ENCODE data around the gene FBXL20. TPM values are rescaled to one million over a fixed set of nuclear protein-coding genes. Genes with fewer than 3 reads are reported as not detected.

FBXL20 gene
- total RNA-seq, 1 donor = 20.3 TPM

DNA sequence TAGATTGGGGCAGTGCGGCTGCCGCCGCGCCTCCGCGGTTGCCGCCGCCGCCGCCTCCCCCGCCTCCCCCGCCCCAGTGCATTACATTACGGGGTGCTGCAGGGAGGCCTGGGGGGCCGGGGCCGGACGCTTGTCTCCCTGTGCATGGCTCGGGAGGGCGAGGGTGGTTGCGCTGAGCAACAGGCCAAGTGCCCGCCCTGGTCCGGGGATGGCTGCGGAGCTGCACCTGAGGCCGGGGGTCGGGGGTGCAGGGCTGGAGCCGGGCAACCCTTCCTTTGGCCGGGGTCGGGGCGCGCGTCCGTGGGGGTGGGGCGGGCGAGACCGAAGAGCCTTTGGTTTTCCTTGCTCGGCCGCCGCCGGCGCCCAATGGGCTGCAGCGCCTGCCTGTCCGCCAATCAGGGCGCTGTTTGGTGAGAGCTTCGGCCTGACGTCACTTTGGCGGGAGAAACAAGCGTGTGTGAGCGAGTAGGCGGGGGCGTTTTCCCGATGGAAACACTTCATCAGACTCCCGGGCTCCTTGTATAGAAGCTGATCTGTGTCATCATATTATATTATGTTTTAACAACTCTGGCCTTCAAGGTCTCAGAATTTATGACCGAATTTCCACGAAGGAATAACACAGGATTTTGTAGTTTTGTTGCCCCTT, 941 bp upstream of the FBXL20 start:
- H2AFZ ChIP-seq (ENCODE audit: low read length) = peak overlapping the region; percentile 97
- peaks cover 38% of the 10 kb centered on the region for H3K79me2 ChIP-seq (ENCODE audit: insufficient read depth, low read length)
- DNase-seq (ENCODE audit: insufficient read length, low spot score, missing footprints) = peak; percentile 98
- peak overlapping the region; percentile 95 for H3K4me2 ChIP-seq (ENCODE audit: insufficient read depth, low read length)
- H3K4me3 ChIP-seq (ENCODE audit: insufficient read depth, low read length) = peak overlapping the region; percentile 92
- H3K27me3 ChIP-seq (ENCODE audit: insufficient read depth, low read length) = no peaks in the 10 kb centered on the region
- TF ChIP-seq, protein P1, sequence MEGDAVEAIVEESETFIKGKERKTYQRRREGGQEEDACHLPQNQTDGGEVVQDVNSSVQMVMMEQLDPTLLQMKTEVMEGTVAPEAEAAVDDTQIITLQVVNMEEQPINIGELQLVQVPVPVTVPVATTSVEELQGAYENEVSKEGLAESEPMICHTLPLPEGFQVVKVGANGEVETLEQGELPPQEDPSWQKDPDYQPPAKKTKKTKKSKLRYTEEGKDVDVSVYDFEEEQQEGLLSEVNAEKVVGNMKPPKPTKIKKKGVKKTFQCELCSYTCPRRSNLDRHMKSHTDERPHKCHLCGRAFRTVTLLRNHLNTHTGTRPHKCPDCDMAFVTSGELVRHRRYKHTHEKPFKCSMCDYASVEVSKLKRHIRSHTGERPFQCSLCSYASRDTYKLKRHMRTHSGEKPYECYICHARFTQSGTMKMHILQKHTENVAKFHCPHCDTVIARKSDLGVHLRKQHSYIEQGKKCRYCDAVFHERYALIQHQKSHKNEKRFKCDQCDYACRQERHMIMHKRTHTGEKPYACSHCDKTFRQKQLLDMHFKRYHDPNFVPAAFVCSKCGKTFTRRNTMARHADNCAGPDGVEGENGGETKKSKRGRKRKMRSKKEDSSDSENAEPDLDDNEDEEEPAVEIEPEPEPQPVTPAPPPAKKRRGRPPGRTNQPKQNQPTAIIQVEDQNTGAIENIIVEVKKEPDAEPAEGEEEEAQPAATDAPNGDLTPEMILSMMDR (IDR thresholded peaks at IDR 0.05; ENCODE audit: extremely low read depth, low read depth, low read length) = no peak
- no peaks in the 10 kb centered on the region for H3K36me3 ChIP-seq (ENCODE audit: insufficient read depth, low read length)
- no peak overlapping the region for H3K27ac ChIP-seq (ENCODE audit: low read depth, low read length)
- peaks cover 14% of the 10 kb centered on the region for H4K20me1 ChIP-seq (ENCODE audit: insufficient read depth, low read length)
- H3K9me3 ChIP-seq (ENCODE audit: low read depth, low read length) = no peaks in the 10 kb centered on the region
- H3K4me1 ChIP-seq (ENCODE audit: insufficient read depth, low read length) = peaks cover 32% of the 10 kb centered on the region

DNA sequence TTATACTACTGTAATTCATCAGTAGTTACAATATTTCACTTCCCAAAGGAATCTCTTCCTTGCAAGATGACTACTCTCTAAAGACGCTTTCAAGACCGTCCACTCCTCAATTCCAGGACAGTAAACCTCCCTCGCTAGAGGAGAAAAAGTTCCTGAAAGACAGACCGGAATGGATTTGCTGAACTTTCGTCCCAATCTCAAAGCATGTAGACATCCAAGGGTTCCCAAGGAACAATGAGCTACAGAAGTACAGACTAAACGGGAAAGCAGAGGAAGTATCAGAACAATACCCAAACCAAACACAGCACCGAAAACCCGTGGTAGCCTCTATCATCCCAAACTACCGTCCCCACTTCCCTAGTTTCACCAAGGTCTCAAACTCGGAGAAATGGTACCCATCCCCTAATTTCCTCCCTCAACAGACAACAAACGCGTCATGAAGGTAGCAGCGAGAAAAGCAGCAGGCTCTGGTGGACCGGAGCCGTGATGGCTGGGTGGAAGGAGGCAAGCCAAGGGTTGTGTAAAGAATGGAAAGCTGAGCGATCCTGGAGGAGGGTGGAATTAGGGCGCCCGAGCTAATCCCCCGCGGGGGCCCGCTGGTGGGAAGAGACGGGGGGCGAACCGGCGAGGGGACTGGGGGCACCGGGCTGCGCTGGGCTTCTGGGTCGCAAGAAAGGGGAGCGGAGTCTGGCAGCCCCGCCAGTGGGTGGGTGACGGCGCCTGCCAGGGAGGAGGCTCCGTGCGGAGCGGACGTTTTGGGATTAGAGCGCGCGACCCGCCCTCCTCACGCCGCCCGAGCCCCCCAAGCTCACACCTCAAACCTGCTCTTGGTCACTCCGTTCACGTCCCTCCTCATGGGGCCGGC, 647 bp downstream of the FBXL20 start:
- H3K27me3 ChIP-seq (ENCODE audit: insufficient read depth, low read length) = no peaks in the 10 kb centered on the region
- peak overlapping the region; percentile 80 for H3K27ac ChIP-seq (ENCODE audit: low read depth, low read length)
- peaks cover 50% of the 10 kb centered on the region for H3K79me2 ChIP-seq (ENCODE audit: insufficient read depth, low read length)
- DNase-seq (ENCODE audit: insufficient read length, low spot score, missing footprints) = peak; percentile 84
- H2AFZ ChIP-seq (ENCODE audit: low read length) = peak overlapping the region; percentile 82
- peaks cover 29% of the 10 kb centered on the region for H3K4me1 ChIP-seq (ENCODE audit: insufficient read depth, low read length)
- TF ChIP-seq, protein P1 (IDR thresholded peaks at IDR 0.05; ENCODE audit: extremely low read depth, low read depth, low read length) = no peak
- peak overlapping the region; percentile 92 for H3K4me3 ChIP-seq (ENCODE audit: insufficient read depth, low read length)
- H4K20me1 ChIP-seq (ENCODE audit: insufficient read depth, low read length) = peaks cover 14% of the 10 kb centered on the region
- peak overlapping the region; percentile 95 for H3K4me2 ChIP-seq (ENCODE audit: insufficient read depth, low read length)
- H3K36me3 ChIP-seq (ENCODE audit: insufficient read depth, low read length) = no peaks in the 10 kb centered on the region
- no peaks in the 10 kb centered on the region for H3K9me3 ChIP-seq (ENCODE audit: low read depth, low read length)

DNA sequence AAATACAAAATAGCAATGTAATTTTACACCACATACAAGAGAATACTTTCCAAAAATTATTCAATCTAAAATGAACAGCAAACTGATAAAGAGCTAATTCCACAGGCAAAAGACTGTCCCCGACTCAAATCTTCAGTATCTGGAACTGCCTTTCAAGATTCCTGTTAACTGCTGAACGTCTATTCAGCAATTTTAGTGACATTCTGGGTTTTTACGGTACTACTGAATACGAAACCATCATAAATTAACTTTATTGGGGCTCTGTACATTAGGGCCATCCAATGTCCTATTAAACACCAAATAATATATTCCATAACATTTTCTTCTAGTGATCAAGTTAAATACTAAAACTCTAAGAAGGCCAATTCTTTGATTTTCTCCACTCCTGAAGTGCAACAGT, 1.6 kb downstream of the FBXL20 start:
- TF ChIP-seq, protein P1 (IDR thresholded peaks at IDR 0.05; ENCODE audit: extremely low read depth, low read depth, low read length) = no peak
- H3K9me3 ChIP-seq (ENCODE audit: low read depth, low read length) = no peaks in the 10 kb centered on the region
- peaks cover 19% of the 10 kb centered on the region for H3K4me1 ChIP-seq (ENCODE audit: insufficient read depth, low read length)
- H4K20me1 ChIP-seq (ENCODE audit: insufficient read depth, low read length) = peaks cover 14% of the 10 kb centered on the region
- DNase-seq (ENCODE audit: insufficient read length, low spot score, missing footprints) = no peak
- peak overlapping the region; percentile 95 for H3K4me2 ChIP-seq (ENCODE audit: insufficient read depth, low read length)
- no peak overlapping the region for H3K27ac ChIP-seq (ENCODE audit: low read depth, low read length)
- H2AFZ ChIP-seq (ENCODE audit: low read length) = no peak overlapping the region
- H3K4me3 ChIP-seq (ENCODE audit: insufficient read depth, low read length) = no peak overlapping the region
- no peaks in the 10 kb centered on the region for H3K27me3 ChIP-seq (ENCODE audit: insufficient read depth, low read length)
- peaks cover 57% of the 10 kb centered on the region for H3K79me2 ChIP-seq (ENCODE audit: insufficient read depth, low read length)
- no peaks in the 10 kb centered on the region for H3K36me3 ChIP-seq (ENCODE audit: insufficient read depth, low read length)

DNA sequence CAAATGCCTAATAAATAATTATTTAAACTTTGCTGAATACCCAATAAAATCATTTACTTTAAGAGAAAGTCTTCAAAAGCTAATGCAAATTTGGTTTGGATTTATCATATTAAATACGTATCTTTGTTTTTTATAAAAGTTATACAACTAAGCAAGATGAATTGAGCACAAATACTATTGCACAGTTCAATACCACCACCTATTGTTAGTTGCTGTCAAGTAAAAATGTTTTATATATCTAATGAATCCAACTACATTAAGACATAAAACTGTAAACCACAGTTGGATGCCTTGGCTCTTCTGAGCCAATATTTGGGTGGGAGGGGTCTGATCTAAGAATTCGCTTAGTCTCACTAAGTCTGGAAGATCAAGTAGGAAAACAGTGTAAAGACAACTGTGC, 7.7 kb downstream of the FBXL20 start:
- Histone ChIP-seq H3K4me2 (ENCODE audit: insufficient read depth, low read length) (no peak overlapping the region), H2AFZ (ENCODE audit: low read length) (no peak overlapping the region), H3K4me1 (ENCODE audit: insufficient read depth, low read length) (no peaks in the 10 kb centered on the region), H3K27ac (ENCODE audit: low read depth, low read length) (no peak overlapping the region), H3K79me2 (ENCODE audit: insufficient read depth, low read length) (peaks cover 55% of the 10 kb centered on the region), H3K9me3 (ENCODE audit: low read depth, low read length) (no peaks in the 10 kb centered on the region), H3K4me3 (ENCODE audit: insufficient read depth, low read length) (no peak overlapping the region), H4K20me1 (ENCODE audit: insufficient read depth, low read length) (peaks cover 8% of the 10 kb centered on the region), H3K27me3 (ENCODE audit: insufficient read depth, low read length) (no peaks in the 10 kb centered on the region), H3K36me3 (ENCODE audit: insufficient read depth, low read length) (no peaks in the 10 kb centered on the region)
- TF ChIP-seq, protein P1 (IDR thresholded peaks at IDR 0.05; ENCODE audit: extremely low read depth, low read depth, low read length) = peak; percentile 30
- DNase-seq (ENCODE audit: insufficient read length, low spot score, missing footprints) = no peak
